ENCODE measurements around the gene MBD6. TPM values are rescaled to one million over a fixed set of nuclear protein-coding genes. Genes with fewer than 3 reads are reported as not detected.
A peak's percentile ranks its signal among the peaks of the same experiment; 100 is the strongest.

Gene MBD6
- total and polyA plus RNA-seq, 10 donors = 14.8 to 171 (median 80.6) TPM

- Histone ChIP-seq H3K27me3 (replicated peaks in 1 of 7) (no peaks in the 10 kb centered on the region), H3K9me3 (no peaks in the 10 kb centered on the region), H3K4me3 (peak overlapping the region; percentile 58 to 89 (median 70)), H3K27ac (peak overlapping the region; percentile 98 to 100 (median 99)), H3K4me1 (peaks cover 45 to 81% (median 59%) of the 10 kb centered on the region in 6 donors), H3K36me3 (peaks cover 0 to 51% (median 41%) of the 10 kb centered on the region in 6 donors)
- TF ChIP-seq CTCF (IDR thresholded peaks at IDR 0.05 in 8 of 11, conservative IDR thresholded peaks at IDR 0.05 in 3 of 11) (peak in 1 of 11 experiments; percentile 18), POLR2AphosphoS5 (IDR thresholded peaks at IDR 0.05) (peak in 2 of 3 donors; percentile 42 to 55), POLR2A (IDR thresholded peaks at IDR 0.05) (peak in 2 of 3 donors; percentile 7 to 9)
- peak; percentile 94 for DNase-seq
- WGBS, 5 donors = 0 to 4% (median 1%) methylated on average over 7 to 38 of the region's 38 CpGs
- intact Hi-C loops (cut with DNase I; ENCODE audit: low total_unique reads) = no loop called here
Measured at GRCh38 chr12:57522887-57523705, 472 bp downstream of the MBD6 start.

- peak; percentile 80 for DNase-seq
- Histone ChIP-seq H3K27ac (peak overlapping the region; percentile 98 to 100 (median 99)), H3K4me1 (peaks cover 36 to 72% (median 51%) of the 10 kb centered on the region in 6 donors), H3K4me3 (peak overlapping the region; percentile 58 to 89 (median 70)), H3K36me3 (peaks cover 0 to 53% (median 50%) of the 10 kb centered on the region in 6 donors), H3K27me3 (replicated peaks in 1 of 7) (no peaks in the 10 kb centered on the region), H3K9me3 (no peaks in the 10 kb centered on the region)
- TF ChIP-seq CTCF (IDR thresholded peaks at IDR 0.05 in 8 of 11, conservative IDR thresholded peaks at IDR 0.05 in 3 of 11) = peak in 1 of 11 experiments; percentile 4
- TF ChIP-seq POLR2AphosphoS5 (IDR thresholded peaks at IDR 0.05) = peak in 1 of 3 donors; percentile 18
- no peak for TF ChIP-seq POLR2A (IDR thresholded peaks at IDR 0.05)
- intact Hi-C loops (cut with DNase I; ENCODE audit: low total_unique reads) = no loop called here
- 69 to 75% (median 72%) methylated on average over 14 of the region's 14 CpGs for WGBS, 5 donors
Measured at GRCh38 chr12:57523706-57524614, 1.3 kb downstream of the MBD6 start.

GRCh38 chr12:57524814-57525614 lies 2.4 kb downstream of the MBD6 start:
- Histone ChIP-seq H3K9me3 (no peaks in the 10 kb centered on the region), H3K36me3 (peaks cover 0 to 63% (median 60%) of the 10 kb centered on the region in 6 donors), H3K4me3 (peak overlapping the region in 1 of 8 donors; percentile 89), H3K4me1 (peaks cover 30 to 61% (median 44%) of the 10 kb centered on the region in 6 donors), H3K27me3 (replicated peaks in 1 of 7) (no peaks in the 10 kb centered on the region), H3K27ac (peak overlapping the region in 3 of 8 donors; percentile 99 to 100 (median 99))
- TF ChIP-seq POLR2AphosphoS5 (IDR thresholded peaks at IDR 0.05) (no peak), POLR2A (IDR thresholded peaks at IDR 0.05) (no peak), CTCF (IDR thresholded peaks at IDR 0.05 in 8 of 11, conservative IDR thresholded peaks at IDR 0.05 in 3 of 11) (no peak)
- DNase-seq = peak; percentile 79
- 68 to 80% (median 78%) methylated on average over 11 of the region's 11 CpGs for WGBS, 5 donors
- intact Hi-C loops (cut with DNase I; ENCODE audit: low total_unique reads) = no loop called here
